Type B pancreatic cell (in vitro differentiated cells): Measurements from ENCODE around the gene RPL18A. TPM values are rescaled to one million over a fixed set of nuclear protein-coding genes. Genes with fewer than 3 reads are reported as not detected.

ENCODE experiments used
- DNase-seq: peaks from one replicate; pipeline ENCODE4 v3.0.0; 2021; ENCODE audit warnings: mixed read lengths; ENCODE audit not compliant: unreplicated experiment; ENCODE audit errors: extremely low spot score
- H3K27ac Mint-ChIP-seq: 2 replicates; pipeline ENCODE4 v1.8.0; 2021; ENCODE audit warnings: mild to moderate bottlenecking, mixed read lengths
- H3K27me3 Mint-ChIP-seq: 2 replicates; pipeline ENCODE4 v1.8.0; 2021; ENCODE audit warnings: mixed read lengths
- H3K36me3 Mint-ChIP-seq: 2 replicates; pipeline ENCODE4 v1.8.0; 2021; ENCODE audit warnings: mixed read lengths
- H3K4me1 Mint-ChIP-seq: one replicate; pipeline ENCODE4 v1.8.0; 2021; ENCODE audit warnings: mixed read lengths; ENCODE audit not compliant: unreplicated experiment
- H3K4me3 Mint-ChIP-seq: 2 replicates; pipeline ENCODE4 v1.8.0; 2021; ENCODE audit warnings: mild to moderate bottlenecking, mixed read lengths
- H3K9me3 Mint-ChIP-seq: 2 replicates; pipeline ENCODE4 v1.8.0; 2021; ENCODE audit warnings: mixed read lengths
- total RNA-seq: library from RNA; stranded (reverse); gene quantifications from 2 replicates; pipeline ENCODE4 v1.2.1, GENCODE V29; 2021; ENCODE audit warnings: low replicate concordance
- TF ChIP-seq, protein P1 (sequence below): fragments of 200-600 bp; sonication (generic); conservative IDR thresholded peaks from 2 replicates; pipeline ENCODE4 v1.5.0; 2021; ENCODE audit warnings: antibody characterized with exemption, mild to moderate bottlenecking

Gene RPL18A
- total RNA-seq, 1 donor from 2014 or later, result 2,537 TPM

DNA sequence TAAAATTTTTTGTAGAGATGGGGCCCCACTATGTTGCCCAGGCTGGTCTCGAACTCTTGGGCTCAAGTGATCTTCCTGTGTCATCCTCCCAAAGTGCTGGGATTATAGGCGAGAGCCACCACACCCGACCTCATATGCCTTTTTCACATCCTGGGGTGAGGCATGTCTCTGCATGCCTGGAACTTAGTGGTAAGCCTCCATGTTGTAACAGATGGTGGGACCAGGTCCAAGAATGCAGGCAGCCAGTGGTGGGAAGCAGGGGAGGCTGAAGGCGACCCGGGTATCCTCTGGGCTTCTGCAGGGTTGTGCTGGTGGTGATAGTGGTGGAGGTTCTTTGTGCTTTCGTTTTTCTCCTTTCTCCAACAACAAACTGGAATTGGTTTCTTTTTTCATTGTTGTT lies 43.0 kb downstream of the RPL18A start:
- H3K4me1 Mint-ChIP-seq, result no peaks in the 10 kb centered on the region
- no peaks in the 10 kb centered on the region for H3K9me3 Mint-ChIP-seq
- H3K36me3 Mint-ChIP-seq, result no peaks in the 10 kb centered on the region
- peaks cover 33% of the 10 kb centered on the region for H3K27me3 Mint-ChIP-seq
- H3K27ac Mint-ChIP-seq, result no peak overlapping the region
- DNase-seq, result no peak
- TF ChIP-seq, protein P1, sequence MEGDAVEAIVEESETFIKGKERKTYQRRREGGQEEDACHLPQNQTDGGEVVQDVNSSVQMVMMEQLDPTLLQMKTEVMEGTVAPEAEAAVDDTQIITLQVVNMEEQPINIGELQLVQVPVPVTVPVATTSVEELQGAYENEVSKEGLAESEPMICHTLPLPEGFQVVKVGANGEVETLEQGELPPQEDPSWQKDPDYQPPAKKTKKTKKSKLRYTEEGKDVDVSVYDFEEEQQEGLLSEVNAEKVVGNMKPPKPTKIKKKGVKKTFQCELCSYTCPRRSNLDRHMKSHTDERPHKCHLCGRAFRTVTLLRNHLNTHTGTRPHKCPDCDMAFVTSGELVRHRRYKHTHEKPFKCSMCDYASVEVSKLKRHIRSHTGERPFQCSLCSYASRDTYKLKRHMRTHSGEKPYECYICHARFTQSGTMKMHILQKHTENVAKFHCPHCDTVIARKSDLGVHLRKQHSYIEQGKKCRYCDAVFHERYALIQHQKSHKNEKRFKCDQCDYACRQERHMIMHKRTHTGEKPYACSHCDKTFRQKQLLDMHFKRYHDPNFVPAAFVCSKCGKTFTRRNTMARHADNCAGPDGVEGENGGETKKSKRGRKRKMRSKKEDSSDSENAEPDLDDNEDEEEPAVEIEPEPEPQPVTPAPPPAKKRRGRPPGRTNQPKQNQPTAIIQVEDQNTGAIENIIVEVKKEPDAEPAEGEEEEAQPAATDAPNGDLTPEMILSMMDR, result no peak
- no peak overlapping the region for H3K4me3 Mint-ChIP-seq

DNA sequence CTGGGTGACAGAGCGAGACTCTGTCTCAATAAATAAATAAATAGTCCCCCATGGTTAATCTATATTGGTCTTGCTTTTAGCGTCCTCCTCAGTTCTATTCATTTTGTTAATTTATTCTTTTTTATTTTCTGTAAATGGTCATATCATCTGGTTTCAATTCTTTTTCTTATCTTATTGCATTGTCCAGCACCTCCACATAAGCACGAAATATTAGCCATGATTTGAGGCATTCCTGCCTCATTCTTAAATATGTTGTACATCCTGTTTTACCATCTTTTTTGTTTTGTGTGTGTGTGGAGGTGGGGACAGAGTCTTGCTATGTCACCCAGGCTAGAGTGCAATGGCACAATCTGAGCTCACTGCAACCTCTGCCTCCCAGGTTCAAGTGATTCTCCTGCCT lies 48.5 kb downstream of the RPL18A start:
- no peaks in the 10 kb centered on the region for H3K36me3 Mint-ChIP-seq
- H3K27me3 Mint-ChIP-seq, result no peaks in the 10 kb centered on the region
- H3K9me3 Mint-ChIP-seq, result no peaks in the 10 kb centered on the region
- DNase-seq, result no peak
- H3K4me1 Mint-ChIP-seq, result no peaks in the 10 kb centered on the region
- H3K27ac Mint-ChIP-seq, result no peak overlapping the region
- no peak overlapping the region for H3K4me3 Mint-ChIP-seq
- TF ChIP-seq, protein P1, result no peak

DNA sequence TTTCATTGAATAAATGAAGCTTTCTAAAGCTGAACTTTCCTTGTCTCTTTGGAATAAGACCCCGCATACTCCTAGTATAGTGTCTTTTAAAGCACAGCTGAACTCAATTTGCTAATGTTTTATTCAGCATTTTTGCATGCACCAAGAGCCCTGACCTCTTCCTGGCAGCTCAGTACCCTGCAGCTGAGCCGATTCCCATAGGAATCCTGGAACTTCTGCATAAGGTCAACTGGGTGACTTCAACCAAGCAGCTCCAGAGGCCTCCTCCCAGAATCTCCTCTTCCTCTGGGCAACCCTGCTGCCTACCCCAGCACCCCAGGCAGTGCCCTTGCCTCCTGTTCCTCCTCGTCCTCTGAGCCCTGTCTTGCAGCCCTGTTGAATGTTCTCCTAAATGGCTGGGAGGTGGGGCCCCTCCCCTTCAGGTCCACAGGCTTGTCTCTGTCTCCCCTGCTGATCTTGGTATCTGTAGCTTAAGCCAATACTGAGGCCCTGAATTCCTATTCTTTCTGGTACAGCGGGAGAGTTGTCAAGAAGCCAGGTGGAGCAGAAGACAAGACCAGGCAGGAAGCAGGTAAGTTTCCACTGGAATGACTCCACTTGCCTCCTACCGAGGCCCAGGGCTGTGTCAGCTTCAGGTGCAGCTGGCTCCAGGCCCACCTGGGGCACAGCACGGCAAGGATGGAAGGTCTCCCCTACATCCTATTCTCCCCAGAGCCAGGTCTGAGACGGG lies 49.5 kb downstream of the RPL18A start:
- Mint-ChIP-seq H3K27ac (no peak overlapping the region), H3K9me3 (no peaks in the 10 kb centered on the region), H3K36me3 (no peaks in the 10 kb centered on the region), H3K27me3 (no peaks in the 10 kb centered on the region), H3K4me1 (no peaks in the 10 kb centered on the region), H3K4me3 (no peak overlapping the region)
- no peak for DNase-seq
- TF ChIP-seq, protein P1, result no peak

DNA sequence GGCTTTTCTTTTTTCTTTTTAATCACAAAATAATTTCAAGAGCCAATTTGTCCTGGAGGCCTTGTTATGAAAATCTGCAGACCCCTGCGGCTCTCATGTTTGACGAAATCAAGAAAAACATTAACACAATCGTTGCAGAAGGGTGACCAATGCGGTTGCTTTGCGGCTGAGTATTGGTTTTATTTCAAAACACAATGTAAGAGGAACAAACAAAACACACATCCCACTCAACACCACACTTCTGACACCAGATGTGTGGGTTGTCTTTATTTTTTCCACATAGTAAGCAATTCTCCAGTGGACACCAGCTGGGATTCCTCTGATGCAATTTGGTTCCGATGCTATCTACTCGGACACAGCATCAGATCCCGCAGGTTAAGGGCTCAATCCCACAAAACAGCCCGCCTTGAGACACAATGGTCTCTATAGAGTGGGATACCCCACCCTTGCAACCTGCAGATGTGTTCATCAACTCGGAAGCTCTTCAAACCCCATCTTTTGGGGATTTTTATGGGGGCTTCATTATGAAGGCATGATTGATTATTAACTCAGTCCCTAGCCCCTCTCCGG lies 51.2 kb downstream of the RPL18A start:
- Mint-ChIP-seq H3K4me3 (no peak overlapping the region), H3K9me3 (no peaks in the 10 kb centered on the region), H3K36me3 (no peaks in the 10 kb centered on the region), H3K4me1 (no peaks in the 10 kb centered on the region), H3K27ac (no peak overlapping the region), H3K27me3 (no peaks in the 10 kb centered on the region)
- TF ChIP-seq, protein P1, result no peak
- no peak for DNase-seq

Other genes with a start within 250 kb of the RPL18A start
- 4.3 and 6.2 TPM in 2 replicates for gene UNC13A, start 171.6 kb upstream of the RPL18A start, total RNA-seq
- gene MAP1S, start 140.4 kb upstream of the RPL18A start, total RNA-seq, result 87.1 and 93.6 TPM in 2 replicates
- gene FCHO1, start 108.4 kb upstream of the RPL18A start, total RNA-seq, result 2.5 and 4.4 TPM in 2 replicates
- gene B3GNT3, start 64.8 kb upstream of the RPL18A start, total RNA-seq, result 12.3 and 22.6 TPM in 2 replicates
- gene INSL3, start 38.4 kb upstream of the RPL18A start, total RNA-seq, result not detected in 2 replicates
- 1.4 and 4.3 TPM in 2 replicates for gene JAK3, start 11.9 kb upstream of the RPL18A start, total RNA-seq
- 0.75 and 2.3 TPM in 2 replicates for gene SLC5A5, start 12.0 kb downstream of the RPL18A start, total RNA-seq
- 86.0 and 90.9 TPM in 2 replicates for gene CCDC124, start 73.1 kb downstream of the RPL18A start, total RNA-seq
- gene KCNN1, start 107.2 kb downstream of the RPL18A start, total RNA-seq, result 13.4 and 15.3 TPM in 2 replicates
- 2.8 and 6.3 TPM in 2 replicates for gene ARRDC2, start 148.3 kb downstream of the RPL18A start, total RNA-seq
- gene IL12RB1, start 227.0 kb downstream of the RPL18A start, total RNA-seq, result not detected in 2 replicates
- gene MAST3, start 237.9 kb downstream of the RPL18A start, total RNA-seq, result 11.0 and 14.1 TPM in 2 replicates